COLO829 (cell line): Measurements from ENCODE around the gene TEX38.
"Not testable (repeated sequence)": the region's sequence is repeated elsewhere in the genome, so short reads cannot be mapped to it uniquely, and the experiment has no call there.

Experiments
- DNase-seq: peaks from one replicate; pipeline ENCODE4 v3.0.0; 2012; ENCODE audit warnings: low spot score

The TEX38 gene

DNA sequence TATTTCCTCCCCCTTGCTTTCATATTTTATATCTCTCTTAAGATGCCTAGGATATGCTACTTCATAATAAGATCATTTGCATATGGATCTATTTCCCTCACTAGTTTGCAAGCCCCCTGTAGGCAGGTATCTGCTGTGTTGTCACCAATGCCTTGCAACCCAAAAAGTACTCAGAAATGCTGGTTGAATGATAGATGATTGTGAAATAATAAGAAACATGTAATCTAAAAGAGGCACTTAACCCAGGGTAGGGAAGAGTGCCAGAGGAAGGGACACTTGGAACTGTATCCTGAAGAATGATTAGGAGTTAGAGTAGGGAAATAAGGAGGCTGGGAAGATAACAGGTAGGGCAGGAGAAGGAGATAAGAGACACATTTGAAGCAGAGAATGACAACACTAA is 15.8 kb upstream of the TEX38 start:
- DNase-seq, result no peak

DNA sequence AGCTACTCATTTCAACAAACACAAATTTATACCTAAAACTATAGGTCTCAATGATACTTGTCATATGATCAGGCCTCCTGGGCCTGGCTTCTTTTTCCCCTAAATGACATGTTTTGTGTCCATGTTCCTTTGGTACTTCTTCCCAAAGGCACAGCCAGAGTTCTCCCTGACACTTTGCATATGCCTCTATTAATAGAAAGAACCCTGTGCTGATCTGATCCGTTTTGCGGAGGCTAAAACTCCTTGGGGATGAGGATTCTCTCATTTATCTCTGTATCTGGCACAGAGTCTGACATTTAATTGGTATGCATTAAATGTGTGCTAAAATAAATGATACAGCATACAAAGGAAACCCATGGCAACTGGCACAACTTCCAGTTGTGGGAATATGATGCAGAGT is 15.0 kb upstream of the TEX38 start:
- no peak for DNase-seq

DNA sequence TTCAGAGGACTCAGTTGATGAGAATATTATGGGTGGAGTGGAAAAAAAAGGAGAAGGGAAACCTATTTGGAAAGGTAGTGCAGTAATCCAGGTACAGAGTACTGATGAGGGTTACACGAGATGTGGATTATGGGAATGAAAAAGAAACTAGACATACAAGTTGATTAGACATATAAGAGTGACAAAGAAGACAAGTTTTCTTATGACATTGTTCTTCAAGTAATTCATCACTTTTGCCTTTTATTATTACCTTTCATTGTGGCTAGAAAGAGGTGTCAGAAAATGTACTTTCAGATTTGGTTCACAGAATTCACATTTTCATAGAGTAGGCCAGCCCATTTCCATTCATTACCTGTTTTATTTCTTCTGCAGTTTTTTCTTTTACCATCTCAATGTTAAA is 13.9 kb upstream of the TEX38 start:
- DNase-seq, result no peak

DNA sequence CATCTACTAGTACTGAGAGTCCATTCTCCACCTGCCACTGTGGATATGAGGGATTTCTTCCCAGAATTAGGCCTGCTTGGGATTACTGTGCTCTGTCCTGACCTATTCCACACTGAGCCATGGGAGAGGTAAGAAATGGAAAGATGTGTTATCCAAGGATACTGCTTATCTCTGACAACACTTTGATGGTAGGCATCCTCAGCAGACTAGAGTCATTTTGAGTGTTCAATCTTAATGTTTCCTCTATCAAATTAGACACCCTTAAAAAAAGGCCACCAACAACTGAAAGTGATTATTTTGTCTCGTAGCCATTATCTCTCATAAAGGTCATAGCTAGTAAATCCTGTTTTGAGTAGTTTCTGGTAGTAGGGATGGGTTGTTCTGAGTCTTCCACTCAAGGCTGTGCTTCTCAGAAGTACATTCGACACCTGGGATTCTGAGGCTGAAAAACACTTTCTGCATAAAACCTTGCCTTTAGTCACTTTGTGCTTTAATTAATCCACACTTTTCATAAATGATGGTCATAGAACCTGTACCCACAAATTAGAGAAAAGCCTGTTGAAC is 12.3 kb upstream of the TEX38 start:
- DNase-seq, result no peak

DNA sequence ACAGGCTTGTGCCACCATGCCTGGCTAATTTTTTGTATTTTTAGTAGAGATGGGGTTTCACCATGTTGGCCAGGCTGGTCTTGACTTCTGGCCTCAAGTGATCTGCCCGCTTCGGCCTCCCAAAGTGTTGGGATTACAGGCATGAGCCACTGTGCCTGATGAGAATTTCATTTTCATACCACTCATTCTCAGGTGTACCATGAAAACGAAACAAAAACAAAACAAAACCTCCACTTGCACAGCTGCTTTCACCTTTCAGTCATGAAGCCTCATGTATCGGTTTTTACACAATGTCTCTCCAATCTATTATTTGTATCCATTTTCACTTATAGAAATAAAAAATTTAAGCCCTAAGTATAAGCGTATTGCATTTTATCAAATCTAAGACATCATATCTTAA is 11.5 kb upstream of the TEX38 start:
- DNase-seq, result not testable (repeated sequence)

DNA sequence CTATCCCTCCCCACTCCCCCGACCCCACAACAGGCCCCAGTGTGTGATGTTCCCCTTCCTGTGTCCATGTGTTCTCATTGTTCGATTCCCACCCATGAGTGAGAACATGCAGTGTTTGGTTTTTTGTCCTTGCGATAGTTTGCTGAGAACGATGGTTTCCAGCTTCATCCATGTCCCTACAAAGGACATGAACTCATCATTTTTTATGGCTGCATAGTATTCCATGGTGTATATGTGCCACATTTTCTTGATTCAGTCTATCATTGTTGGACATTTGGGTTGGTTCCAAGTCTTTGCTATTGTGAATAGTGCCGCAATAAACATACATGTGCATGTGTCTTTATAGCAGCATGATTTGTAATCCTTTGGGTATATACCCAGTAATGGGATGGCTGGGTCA is 8.7 kb upstream of the TEX38 start:
- not testable (repeated sequence) for DNase-seq

DNA sequence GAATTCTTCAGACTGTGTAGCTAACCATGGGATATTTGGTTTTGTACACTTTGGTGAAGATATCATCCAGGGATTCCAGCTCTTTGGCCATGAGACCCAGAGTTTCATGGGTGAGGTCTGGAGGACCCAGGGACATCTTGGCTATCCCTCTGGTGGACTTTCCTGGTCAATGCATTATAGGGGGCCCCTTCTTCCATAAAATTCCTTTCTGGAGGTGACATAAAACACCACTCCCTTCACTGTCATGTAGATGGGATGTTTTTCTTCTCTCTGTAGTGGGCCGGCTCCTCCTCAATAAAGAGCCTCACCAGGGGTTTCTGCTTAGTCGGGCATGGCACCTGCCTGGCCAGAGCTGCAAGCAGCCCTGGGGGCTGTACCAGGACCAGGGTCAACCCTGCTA is 5.7 kb upstream of the TEX38 start:
- no peak for DNase-seq

DNA sequence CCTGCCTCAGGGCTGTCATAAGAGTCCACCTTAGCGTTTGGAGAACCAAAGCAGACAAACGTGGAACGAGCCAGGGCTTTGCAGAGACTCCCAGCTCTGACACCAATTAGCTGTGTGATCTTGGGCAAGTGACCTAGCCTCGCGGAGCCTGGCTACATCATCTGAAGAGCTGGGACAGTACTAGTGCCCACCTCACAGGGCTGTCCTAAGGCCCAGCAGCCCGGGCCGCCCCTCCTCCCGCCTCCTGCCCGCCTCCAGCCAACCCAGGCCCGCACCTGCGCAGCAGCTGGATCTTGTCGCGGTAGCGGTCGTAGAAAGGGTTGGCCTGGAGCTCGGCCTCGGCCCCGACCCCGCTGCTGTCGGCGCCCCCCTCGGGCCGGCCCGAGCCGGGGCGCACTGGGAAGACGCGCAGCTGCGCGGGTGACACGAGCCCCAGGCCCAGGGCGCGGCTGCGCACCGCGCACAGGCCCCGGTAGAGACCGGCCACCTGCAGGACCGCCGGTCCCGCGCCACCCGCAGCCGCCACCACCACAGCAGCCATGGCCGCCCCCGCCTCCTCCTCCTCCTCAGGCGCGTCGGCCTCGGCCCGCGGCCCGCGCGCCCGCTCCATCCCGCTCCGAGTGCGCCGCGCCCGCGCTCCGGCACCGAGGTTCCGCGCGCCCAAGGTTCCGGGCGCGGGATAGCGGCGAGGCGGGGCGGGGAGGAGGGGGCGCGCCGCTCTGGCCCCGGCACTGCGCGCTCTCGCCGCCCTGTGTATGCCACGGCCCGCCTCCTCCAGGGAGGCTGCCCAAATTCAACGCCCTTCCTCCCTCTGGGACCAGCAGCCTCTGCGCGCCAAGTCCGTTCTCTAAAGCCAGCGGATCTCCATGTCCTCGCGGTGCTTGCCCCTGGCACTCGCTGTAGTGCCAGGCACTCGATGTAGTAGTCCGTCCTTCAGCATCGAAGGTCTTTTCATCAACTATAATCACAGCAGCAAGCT is 3.6 kb upstream of the TEX38 start, which contains the start of gene ATPAF1:
Gene ATPAF1, minus strand, starts transcription at position 583 of the 979 bp plus-strand sequence. Its CDS starts 42 bp downstream, at position 541.
- peak; percentile 30 for DNase-seq

DNA sequence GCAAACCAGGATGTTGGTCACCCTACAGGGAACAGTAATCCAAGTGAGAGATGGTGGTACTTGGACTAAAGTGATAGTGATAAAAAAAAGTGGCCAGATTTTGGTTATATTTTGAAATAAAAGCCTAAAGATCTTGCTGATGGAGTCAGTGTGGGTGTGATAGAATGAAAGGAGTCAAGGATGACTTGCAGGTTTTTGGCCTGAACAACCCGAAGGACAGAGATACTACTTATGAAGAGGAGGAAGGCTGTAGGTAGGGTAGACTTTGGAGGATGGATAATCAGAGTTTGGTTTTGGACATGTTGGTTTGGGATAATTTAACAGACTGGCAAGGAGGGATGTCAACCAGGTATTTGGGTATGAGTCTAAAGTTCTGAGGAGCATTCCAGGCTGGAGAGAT is 1.5 kb upstream of the TEX38 start:
- DNase-seq, result no peak

DNA sequence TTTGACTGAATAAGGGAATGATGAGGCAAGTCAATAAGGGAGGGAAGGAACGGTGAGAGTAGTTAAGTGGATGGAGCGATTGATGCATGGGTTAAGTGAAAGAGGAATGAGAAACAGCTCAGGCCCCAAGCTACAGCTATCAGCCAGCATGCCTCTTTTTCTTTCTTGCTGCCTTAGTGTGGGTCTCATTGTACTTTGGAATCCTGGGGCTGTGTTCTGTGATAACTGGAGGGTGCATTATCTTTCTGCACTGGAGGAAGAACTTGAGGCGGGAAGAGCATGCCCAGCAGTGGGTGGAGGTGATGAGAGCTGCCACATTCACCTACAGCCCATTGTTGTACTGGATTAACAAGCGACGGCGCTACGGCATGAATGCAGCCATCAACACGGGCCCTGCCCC is 1.0 kb downstream of the TEX38 start:
- DNase-seq, result no peak

DNA sequence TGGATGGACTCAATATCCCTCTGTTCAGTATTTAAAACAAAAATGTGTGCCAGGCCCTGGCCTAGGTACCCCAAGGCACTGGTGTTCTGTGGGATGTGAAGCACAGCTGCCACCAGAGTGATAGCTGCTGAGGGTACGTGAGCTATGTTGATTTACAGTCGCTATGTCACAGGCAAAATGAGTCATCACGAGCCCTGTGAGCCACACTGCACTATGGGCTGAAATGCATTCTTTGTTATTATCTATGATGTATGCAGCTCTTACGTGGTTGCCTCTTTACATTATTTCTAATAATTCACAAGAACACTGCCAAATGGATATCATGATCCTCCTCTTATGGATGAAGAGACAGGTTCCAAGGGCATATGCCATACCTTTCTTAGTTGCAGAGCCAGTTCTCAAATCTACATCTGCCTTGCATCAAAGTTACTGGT is 2.1 kb downstream of the TEX38 start:
- DNase-seq, result peak; percentile 28

DNA sequence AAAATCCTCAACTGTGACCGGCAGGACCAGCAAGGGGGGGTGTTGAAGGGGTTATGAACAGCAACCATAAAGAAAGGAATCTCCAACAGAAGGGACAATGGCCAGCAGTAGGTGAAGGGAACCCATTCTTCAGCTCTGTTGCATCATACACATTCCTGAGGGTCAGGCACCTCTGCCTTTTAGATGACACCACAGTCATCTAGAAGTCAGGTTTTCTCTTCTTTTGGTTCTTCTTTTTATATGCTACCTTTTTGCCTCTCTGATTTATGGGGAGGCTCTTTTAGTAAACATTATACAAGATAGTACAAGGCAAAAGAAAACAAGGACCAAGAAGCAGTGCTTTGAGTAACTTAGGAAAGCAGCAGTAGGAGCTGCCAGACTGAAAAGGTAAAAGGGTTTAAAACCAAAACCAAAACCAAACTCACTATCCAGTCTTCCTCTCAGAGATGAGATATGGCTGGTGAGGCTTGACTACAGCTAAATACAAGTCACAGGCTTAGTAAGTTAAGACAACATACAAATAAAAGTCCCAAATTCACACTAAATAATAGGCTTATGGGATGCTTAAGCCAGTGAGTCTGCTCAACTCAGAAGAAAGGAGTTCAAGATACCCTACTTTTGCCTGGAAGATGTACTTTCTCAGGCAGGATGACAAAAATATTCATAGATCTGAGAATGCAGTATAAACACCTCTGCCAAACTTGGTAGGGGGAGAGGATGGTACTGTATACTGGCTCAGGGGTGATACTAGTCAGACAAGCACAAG is 4.1 kb downstream of the TEX38 start:
- no peak for DNase-seq

DNA sequence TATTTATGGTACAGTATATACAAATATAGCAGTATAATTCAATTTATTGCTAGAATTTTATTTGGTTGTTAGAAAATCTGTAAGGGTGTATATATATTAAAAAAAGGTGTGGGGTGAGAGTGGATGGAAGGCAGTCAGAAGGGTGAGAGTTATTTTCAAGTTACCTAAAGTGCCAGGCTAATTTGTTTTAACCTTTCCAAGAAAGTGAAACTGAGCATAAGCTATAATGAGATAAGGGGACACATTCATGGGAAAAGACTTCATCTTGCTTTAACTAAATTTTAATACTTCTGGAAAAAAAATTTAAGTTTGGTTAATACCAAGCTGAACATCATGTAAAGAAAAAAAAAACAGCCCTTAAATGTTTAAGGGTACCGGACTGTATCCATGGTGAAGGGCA is 4.9 kb downstream of the TEX38 start:
- DNase-seq, result no peak

DNA sequence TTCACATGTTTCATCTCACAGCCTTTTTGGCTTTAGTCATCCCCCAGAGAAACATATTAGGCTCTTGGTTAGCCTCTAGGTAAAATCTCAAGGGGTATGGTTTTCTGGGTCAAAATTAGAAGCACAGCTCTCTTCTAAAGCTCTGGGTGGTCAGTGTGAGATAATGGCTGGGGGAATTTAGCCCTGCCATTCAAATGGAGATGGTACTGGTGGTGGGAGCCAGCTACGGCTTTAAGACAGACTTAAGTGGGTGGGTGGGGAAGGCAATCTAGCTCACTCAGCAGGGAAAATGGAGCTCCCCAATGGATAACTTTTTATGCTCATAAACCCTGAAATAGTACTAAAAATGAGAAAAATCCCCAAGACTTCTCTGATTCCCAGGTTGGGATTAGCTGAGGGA is 5.7 kb downstream of the TEX38 start:
- no peak for DNase-seq

DNA sequence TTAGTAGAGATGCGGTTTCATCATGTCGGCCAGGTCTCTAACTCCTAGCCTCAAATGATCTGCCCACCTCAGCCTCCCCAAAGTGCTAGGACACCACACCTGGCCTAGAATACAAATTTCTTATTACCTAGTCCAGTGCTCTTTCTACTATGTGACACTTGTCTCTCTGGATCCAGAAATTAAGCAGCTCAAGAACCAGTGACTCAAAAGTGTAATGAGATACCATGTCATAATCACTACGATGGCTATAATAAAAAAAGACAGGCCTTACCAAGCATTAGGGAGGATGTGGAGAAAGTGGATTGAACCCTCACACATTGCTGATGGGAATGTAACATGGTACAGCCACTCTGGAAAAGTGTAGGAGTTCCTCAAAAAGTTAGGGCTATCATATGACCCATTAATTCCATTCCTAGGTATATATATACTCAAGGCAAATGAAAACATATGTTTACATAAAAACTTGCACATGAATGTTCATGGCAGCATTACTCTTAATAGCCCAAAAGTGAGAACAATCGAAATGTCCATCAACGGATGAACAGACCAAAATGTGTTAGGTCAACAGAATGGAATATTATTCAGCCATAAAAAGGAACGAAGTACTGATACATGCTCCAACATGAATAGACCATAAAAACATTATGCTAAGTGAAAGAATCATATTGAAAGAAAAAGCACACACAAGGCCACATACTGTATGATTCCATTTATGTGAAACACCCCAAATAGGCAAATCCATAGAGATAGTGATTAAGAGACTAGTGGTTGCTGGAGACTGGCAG is 8.3 kb downstream of the TEX38 start:
- DNase-seq, result no peak

DNA sequence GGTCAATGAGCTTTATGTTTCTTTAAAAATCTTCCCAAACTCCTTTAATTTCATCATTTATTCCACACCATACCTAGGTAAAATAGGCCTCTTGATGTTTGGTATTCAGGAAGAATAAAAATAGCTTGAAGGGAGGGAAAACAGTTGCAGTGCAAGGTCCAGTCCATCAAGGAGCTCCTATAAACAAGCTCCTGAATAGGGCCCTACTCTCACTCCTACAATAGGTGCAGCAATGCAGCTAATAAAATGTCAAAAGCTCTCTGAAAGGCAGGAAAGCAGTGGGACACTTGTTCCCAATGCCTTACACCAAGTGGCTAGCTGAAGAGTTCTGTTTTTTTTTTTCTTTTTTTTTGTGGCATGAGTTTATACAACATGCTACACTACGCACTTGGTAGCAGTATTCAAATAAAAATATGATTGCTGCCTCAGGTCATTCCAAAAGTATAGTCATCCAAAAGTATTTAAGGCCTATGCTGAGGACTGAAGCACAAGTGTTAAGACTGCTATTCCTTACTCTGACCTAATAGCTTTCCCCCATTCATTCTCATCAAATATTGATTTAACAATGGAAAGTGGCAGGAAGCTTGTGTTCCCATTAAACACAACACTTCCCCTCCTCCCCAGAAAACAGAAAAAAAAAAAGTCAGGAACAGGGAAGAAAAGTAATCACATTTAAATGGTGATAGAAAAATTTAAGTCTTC is 9.8 kb downstream of the TEX38 start:
- no peak for DNase-seq

DNA sequence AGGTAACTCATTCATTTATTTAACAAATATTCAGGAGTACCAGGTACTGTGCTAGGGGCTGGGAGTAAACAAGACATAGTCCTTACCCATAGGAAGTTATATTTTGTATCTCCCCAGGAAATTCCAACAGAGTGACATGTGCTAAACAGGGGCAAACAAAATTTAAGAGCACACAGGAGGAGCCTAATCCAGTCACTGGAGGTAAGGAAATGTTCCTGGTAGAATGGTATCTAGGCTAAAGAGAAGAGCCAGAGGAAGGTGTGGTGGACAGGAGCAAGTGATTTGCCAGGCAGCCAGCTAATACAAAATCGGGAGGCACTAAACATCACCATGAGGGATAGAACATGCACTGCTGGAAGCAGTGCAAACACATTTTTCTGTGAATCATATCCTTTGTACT is 10.4 kb downstream of the TEX38 start:
- no peak for DNase-seq

DNA sequence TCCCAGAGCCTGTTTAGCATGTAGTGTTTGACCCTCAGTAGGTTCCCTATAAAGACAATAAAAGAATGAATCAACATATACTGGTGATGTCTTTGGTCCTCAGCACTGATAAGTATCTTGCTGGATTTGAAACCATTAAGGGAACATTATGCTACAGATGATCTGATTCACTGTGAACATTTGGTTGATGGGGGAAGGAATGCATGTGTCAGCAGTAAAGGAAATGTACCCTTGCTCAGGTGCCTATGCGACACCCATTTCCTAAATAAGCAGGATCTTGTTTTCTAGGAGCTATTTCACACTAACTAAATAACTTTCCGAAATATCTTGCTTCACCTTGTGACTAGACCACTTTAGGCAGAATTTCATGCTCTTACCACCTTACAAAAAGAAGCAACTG is 13.0 kb downstream of the TEX38 start:
- DNase-seq, result no peak

DNA sequence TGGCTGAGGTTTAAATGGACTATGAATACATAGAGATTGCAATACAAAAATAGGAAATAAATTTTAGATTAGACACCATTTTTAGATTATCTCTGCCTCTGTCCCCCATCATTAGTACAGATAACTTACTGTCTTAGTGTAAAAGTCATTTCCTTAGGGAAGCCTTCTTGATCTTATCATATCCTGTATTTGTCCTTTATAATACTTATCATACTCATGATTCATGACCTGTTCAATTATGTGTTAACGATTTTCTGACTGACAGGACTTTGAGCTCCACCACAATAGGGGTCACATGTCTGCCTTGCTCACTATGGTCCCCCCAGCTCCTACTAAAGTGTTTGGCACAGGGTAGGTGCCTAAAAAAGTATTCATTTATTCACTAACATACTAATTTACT is 14.6 kb downstream of the TEX38 start:
- DNase-seq, result no peak

DNA sequence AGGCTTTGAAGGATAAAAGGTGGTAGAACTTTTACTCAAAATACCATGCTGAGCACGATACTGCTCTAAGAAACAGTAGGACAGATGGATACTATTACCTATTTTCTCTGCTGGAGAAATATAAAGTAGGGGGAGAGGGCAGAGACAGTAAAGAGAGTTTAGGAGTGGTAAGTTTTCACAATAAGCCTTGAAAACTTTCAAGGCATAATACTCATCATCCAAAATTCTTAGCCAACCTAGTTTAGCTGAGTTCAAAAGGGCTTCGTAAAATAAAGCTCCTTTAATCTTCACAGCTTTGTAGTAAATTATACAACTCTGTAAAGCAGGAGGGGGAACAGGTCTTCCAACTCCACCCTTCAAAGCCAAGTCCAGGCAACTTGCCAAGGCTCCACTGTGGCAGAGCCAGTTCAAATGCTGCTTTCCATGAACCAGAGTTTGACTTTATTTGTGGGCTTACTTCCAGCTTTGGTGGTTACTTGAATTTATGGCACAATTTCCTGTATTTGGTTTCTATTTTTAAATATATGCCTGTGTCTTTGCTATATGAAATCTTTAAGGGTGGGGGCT is 15.5 kb downstream of the TEX38 start:
- DNase-seq, result no peak

DNA sequence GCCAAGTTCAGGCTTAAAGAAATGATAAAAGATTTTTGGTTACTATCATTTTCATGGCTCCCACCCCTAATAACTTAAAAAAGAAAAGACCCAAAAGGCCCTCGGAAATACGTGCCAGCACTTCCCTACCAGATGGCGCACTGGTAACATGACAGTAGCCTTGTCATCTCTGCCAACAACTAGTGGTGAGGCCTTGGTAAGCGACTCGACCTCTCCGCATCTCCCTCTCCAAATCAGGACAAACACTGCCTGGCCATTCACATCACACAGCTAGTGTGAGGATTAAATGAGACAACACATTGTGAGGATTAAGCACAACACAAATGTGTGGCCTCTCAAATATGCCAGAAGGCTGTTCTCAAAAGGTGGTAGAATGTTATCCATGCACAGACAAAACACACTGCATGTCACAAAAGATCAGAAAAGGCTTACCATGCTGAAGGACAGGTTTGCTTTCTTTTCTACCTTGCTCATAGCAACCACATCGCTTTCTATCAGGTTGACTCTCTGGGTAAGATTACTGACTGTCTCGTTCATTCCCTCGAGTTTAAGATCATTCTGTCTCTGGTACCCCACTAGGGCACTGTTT is 16.4 kb downstream of the TEX38 start:
- no peak for DNase-seq
